ENCODE measurements around the gene TRIM61. TPM values are rescaled to one million over a fixed set of nuclear protein-coding genes. Genes with fewer than 3 reads are reported as not detected.

Gene TRIM61
- 1 to 10 TPM; 1.2 to 1.9 TPM for total RNA-seq

DNA sequence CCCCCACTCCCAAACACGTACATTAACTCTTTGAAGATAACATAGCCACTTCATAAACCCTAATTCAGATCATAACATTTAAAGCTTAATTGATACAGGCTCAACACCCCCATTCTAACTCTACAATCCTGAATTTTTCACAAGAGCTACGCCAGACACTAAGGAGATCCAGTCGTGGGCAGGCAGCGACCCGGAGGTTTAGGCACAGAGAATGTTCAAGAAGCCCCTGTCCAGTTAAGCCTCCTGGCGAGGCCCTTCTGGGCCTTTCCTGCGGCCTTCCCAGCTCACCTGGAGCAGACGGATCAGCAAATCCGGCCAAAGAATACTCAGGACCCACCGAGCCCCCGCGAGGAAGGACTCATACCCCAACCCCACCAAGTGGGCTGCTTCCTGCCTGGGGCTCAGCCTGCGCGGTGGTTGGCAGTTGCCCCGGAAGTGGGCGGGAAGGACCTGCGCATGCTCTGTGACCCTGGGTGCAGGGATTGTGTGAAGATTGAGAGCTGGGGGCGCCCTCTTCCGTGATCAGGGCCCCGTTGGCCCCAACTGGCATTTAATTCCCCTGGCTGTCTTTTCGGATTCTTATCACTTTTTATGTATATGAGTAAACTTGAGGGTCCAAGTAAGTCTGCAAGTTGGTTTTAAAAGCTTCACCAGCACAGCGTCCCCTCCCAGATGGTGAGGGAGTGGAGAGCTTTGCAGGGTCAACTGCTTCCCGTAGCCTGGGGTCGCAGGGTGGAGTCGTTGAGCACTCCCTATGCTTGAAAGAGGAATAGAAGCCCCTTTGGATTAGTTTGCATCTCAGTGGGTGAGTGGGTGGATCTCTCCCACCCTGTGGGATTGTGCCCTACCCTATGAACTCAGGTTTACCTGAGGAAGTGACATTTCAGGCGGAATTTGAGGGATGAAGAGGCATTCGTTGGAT lies at the start of gene TRIM61:
TRIM61 (minus strand) TSS at position 415 of the 922 bp plus-strand sequence. CDS start 7,655 bp downstream, outside the sequence.

Other genes with a start within 250 kb of the TRIM61 start
- not detected for gene SMIM31, start 223.5 kb downstream of the TRIM61 start, total RNA-seq
- gene APELA, start 100.5 kb downstream of the TRIM61 start, total RNA-seq = not detected
- gene TRIM60, start 54.3 kb upstream of the TRIM61 start, total RNA-seq = not detected
- gene TRIM75, start 76.2 kb upstream of the TRIM61 start, total RNA-seq = not detected
- 1 to 10 TPM; 8.8 to 9.7 TPM for gene TMEM192, start 135.2 kb upstream of the TRIM61 start, total RNA-seq
- gene KLHL2, start 229.9 kb upstream of the TRIM61 start, total RNA-seq = 10 to 100 TPM; 39.7 to 46.1 TPM

Data from activated naive CD4-positive, alpha-beta T cell treated with anti-CD3 and anti-CD28 coated beads, Interleukin-2, amount 10 ng/mL, durations not matched to agents 5 hours and 36 hours (primary cell).